ENCODE results near the gene ACACB.
"Not testable (repeated sequence)": the region's sequence is repeated elsewhere in the genome, so short reads cannot be mapped to it uniquely, and the experiment has no call there.

Gene ACACB

DNA sequence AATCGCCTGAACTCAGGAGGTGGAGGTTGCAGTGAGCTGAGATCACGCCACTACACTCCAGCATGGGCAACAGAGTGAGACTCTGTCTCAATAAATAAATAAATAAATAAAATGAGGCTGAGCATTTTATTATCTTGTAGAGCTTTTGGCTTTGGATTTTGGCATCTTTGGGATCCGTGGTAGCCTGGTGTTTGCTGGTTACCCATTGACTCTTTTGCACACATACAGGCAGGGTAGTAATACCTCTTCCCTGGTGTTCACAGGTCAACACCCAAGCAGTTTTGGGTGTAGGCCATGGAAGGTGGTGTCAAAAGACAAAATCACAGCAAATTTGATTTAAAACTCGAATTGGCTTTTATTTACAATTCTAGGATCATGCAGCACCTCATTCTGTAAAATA, 27.8 kb downstream of the ACACB start:
- no peak for DNase-seq

DNA sequence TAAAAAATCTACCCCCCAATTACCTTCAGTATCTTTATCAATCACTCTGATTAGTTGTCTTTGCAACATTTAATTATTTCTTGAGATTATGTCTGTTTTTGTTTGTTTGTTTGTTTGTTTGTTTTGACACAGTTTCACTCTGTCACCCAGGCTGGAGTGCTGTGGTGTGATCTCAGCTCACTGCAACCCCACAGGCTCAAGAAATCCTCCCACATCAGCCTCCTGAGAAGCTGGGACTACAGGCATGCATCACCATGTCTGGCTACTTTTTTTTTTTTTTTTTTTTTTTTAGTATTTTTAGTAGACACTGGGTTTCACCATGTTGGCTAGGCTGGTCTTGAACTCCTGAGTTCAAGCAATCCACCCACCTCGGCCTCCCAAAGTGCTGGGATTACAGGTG, 30.7 kb downstream of the ACACB start:
- not testable (repeated sequence) for DNase-seq

DNA sequence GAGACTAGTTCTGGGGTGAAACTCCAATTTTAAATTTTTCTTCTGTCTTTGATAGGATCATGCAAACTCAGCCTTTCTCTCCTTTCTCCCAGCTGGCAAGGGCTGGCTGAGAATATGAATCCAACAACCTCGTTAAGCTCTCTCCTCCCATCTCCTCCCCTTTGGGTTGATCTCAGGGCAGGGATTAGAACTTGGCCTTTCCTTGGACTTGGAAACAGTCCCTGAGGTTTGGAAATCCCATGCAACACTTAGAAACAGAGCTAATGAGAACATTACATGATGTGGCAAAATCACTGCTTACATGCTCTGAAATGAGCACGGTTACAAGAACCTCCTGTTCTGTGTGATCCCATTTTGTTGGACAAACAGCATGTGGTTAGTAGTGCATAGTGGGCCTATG, 31.6 kb downstream of the ACACB start:
- no peak for DNase-seq

DNA sequence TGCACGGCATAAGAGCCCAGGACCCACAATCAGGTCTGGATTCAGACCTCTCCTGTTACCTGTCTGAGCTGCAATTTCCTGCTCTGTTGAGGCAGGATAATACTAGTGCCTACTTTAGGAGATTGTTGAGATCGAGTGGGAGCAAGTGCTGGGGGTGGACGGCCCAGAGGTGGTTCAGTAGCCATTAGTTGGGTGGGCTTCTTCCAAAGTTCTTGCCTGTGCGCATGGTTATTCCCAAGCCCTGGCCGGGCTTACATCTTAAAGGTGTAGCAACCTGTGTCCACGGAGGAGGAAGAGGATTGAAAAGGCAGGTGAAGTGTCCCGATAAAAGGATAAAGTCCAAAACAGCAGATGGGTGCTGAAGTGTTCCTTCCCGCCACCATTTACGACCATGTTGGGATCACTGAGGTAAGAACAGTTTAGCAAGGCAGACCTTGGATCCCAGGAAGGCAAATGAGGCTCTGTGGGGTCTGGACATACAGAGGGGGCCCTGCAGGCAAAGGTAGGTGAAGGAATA, 33.8 kb downstream of the ACACB start:
- no peak for DNase-seq

DNA sequence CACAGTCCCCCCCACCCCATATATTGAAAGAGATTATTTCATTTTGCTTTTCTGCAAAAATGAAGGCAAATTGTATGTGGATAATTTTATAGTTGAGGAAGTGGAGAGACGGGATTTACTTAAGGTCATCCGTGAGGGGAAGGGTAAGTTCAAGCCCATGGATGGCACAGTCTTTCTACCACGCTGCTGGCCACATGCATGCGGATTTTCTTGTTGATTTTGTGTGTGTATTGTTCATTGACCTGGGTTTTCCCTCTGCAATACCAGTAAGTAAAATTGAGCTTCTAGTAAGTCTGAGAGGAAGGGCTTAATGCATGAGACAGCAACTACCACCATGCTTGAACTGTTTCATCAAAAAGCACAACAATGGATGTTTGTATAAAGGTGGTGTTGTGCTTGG, 35.1 kb downstream of the ACACB start:
- no peak for DNase-seq

DNA sequence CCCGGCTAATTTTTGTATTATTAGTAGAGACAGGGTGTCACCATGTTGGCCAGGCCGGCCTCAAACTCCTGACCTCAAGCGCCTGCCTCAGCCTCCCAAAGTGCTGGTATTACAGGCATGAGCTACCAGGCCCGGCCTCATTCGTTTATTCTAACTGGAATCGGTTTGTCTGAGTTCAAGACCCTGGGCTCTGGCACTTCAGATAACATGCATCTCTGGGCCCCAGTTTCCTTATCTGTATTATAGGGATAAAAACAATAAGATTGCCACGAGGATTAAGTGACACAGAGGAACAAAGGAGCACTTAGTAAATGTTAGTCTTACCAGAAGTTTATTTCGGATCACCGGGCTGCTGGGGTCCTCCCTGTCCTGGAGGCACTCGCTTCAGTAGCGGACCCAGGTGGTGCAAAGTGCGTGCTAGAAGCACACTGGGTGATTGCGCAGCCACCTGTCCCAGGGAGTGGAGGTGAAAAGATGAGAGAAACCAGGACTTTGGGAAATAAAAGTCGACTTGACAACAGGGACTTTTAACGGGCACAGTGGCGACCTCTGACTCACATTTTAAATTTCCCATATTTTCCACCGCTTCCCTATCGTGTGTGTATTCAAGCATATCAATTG, 37.5 kb downstream of the ACACB start:
- DNase-seq = peak; percentile 68

DNA sequence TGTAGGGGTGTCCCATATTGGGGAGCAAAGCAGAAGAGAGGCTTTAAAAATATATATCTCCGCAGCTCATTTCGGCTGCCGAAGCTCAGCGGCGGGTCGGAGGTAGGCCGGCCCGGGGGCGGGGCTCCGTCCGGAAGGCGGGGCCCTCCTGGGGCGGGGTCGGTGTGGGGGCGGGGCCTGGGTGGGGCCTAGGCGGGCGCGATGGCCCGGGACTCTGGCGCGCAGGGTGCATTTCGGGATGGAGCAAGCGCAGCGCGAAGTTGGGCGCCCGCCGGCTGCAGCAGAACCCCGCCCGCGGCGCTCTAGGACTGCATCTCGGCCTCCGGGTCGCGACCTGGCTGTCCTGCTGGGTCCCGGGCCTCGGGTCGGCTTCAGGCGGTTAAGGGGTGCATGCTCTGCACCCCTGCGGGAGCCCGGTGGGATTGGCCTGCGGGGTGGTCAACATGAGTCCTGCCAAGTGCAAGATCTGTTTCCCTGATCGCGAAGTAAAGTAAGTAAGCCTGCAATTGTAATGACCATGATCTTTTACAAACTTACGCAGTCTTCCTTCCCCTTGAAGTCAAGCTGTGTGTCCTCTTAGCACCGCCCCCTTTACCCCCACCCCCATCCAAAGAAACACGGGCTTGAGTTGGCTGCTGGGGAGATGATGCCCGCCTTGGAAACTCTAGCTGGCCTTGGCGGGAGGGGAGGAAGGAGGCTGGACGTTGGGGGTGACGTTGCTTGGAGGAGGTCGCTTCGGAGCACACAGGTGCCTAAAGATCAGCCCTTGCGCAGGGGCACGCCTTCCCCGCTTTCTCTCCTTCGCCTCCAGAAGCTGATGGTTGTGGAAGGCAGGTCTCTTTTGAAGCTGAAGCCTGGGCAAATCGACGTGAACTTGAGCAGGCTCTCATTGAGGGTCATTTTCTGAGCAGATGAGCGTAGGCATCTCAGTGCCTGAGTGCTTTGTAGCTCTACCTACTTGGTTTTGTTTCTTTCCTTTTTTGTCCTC, 38.4 kb downstream of the ACACB start:
- peak; percentile 88 for DNase-seq

DNA sequence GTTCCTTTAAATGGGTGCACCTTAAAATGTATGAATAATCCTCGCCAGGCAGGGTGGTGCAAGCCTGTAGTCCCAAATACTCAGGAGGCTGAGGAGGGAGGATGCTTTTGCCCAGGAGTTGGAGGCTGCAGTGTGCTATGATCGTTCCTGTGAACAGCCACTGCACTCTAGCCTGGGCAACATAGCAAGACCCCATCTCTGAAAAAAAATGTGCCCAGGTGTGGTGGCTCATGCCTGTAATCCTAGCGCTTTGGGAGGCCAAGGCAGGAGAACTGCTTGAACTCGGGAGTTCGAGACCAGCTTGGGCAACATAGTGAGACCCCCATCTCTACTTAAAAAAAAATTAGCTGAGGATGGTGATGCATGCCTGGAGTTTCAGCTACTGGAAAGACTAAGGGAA, 39.6 kb downstream of the ACACB start:
- DNase-seq = no peak

DNA sequence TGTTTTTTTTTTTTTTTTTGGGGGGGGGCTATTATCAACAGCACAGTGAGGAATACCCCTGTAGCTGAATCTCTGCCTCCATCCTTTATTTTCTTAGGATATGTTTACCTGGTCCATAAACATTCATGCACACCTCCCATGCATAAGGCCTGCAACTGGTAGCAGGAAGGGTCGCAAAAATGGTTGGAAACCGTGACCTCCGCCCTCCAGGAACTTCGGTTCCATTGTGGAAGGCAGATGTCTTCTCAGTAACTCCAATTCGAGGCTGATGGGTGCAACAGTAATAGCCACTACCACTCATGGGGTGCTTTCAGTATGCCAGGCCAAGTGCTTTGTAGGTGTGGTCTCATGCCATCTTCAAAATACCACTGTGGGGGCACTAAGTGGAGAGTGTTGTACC, 40.2 kb downstream of the ACACB start:
- no peak for DNase-seq

DNA sequence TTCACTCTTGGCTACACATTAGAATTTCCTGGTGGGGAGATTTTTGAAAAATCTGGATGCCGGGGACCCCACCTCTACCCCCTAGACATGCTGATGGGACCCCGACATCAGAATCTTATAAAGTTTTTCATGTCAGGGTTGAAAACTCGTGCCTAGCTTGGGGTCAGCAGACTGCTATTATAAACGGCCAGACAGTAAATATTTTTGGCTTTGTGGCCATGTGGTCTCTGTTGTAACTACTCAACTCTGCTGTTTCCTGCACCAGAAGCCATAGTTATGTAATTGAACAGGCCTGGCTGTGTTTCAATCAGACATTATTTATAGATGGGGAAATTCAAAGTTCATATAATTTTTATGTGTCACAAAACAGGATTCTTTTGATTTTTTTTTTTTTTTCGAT, 41.6 kb downstream of the ACACB start:
- no peak for DNase-seq

DNA sequence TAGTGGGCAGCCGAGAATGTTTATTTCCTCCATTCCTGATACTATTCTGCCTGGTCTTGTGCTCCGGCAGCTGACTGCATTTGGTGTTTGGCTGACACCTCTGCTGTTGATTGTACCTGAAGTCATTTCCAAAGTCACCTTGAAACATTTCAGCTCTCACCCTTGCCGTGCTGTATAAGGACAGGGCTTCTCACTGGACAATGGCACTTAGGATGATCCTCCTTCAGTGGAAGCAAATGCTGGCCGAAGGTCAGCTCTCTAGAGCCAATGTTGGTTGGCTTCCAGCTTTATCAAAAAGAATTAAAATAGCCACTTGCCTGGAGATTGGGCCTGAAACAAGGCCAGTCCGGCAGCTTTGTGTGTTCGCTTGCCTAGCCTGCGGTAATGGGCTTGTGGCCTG, 44.0 kb downstream of the ACACB start:
- no peak for DNase-seq

DNA sequence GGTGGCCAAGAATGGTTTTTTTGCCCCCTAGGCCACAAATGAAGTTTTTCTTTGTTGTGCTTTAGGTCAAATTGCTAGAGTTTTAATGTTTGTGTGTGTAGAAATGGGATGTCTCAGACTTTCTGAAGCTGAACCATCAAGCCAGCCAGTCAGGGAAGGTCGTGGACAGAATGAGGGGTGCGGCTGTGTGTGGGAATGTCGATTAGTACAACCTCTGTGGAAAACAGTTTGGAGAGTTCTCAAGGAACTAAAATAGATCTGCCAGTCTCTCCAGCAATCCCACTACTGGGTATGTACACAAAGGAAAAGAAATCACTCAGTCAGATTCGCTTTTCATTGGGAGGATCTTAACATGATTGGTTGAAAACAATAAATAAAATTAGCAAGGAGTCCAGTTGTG, 44.5 kb downstream of the ACACB start:
- no peak for DNase-seq

DNA sequence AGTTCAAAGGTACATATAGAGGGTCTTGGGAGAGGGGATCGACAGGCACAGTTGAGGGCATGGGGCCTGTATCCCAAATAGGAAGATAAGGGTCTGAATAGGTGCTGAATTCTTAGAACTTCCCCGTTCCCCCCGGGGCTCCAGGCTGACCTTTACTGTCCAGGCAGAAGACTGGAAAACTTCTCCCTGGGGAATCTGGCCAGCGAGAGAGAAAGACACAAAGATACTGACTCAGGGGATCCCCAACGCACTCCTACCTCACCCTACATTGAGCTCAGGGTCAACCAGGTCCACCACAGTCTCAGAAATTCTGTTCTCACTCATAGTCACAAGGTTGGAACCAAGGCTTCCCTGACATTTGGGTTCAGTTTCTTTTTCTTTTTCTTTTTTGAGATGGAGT, 46.2 kb downstream of the ACACB start:
- no peak for DNase-seq

DNA sequence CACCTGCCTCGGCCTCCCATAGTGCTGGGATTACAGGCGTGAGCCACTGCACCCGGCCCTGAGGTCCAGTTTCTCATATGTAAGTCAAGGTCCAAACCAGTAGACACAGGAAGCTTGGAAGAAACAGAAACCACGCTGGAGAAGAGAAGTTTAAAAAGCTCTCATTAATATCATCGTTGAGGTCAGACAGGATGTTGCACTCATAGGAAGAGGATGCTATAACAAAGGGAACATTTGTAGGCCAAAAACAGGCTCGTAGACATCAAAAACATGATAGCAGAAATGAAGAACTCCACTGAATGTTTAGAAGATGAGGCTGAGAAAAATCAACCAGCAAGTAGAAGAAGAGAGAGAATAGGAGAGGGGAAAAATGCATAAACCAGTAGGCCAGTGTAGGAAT, 46.8 kb downstream of the ACACB start:
- no peak for DNase-seq

DNA sequence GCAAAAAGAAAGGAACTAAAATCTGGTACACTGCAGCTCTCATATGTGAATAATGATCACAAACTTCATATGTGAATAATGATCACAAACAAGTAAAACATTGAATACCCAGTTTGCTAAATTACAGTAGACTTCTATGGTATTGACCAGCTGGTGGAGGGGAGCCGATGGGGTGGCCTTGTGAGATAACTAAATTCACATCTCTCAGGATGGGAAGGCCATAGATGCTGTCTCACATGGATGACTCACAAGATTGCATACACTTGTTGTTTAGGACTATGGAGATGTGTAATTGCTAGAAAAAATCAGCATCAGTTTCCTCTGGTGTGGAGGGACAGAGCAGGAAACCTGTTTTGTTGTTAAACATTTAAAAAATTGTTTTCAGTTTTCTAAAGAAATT, 49.2 kb downstream of the ACACB start:
- DNase-seq = no peak

DNA sequence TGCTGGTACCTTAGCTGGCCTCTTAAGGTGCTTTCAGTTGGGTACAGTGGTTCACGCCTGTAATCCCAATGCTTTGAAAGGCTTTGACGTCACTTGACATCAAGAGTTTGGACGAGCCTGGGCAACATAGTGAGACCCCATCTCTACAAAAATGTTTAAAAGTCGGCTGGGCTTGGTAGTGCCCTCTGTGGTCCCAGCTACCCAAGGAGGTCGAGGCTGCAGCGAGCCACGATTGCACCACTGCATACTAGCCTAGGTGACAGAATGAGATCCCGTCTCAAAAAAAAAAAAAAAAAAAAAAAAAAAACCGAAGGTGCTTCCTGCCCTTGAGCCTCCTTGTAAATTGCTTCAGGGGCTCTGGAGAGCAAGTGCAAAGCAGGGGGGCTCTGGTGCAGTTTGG, 50.0 kb downstream of the ACACB start:
- DNase-seq = no peak

DNA sequence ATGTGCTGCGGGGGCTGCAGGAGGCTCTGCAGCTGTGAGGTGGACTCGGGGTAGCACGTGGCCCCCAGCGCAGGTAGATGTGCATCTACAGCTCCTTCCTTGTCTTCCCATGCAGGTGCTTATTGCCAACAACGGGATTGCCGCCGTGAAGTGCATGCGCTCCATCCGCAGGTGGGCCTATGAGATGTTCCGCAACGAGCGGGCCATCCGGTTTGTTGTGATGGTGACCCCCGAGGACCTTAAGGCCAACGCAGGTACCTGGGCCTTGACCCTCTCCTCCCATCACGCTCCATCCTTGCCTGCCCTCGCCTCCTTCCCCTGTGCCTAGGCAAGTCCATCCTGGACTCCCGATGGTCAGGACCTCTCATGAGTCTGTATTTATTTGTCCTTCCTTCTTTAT, 51.4 kb downstream of the ACACB start:
- no peak for DNase-seq

DNA sequence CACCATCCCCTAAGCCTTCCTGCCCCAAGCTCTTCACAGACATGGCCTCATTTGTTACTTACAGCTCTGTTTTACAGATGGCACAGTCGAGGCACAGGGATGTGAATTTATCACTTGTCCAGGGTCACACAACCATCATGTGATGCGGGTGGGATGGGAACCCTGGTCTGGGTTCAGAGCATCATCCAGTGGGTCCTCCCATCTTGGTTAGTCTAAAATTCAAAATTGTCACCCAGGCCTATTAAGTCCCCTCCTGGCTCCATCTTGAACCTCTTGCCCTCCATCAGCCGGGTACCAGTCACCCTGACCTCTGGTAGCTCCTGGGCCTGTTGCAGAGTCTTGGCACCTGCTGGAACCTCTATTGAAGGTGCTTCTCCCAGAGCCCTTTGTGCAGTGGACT, 52.9 kb downstream of the ACACB start:
- DNase-seq = no peak

DNA sequence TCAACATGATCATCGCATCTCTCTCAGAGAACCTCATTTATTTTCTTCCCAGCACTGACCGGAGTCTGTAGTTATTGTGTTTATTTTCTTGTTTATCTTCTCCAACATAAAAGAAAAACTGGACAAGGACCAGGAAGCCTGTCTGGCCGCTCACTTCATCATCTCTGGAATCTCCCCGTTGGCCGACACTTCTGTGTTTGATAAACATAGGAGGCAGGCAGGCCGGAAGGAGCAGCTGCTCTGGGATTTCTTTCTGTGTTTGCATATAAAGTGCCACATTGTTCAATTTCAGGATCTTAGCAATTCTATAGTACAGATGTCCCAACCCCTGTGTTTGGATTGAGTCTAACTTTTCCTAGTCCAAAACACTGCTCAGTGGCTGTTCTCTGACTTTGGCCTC, 53.3 kb downstream of the ACACB start:
- DNase-seq = no peak

DNA sequence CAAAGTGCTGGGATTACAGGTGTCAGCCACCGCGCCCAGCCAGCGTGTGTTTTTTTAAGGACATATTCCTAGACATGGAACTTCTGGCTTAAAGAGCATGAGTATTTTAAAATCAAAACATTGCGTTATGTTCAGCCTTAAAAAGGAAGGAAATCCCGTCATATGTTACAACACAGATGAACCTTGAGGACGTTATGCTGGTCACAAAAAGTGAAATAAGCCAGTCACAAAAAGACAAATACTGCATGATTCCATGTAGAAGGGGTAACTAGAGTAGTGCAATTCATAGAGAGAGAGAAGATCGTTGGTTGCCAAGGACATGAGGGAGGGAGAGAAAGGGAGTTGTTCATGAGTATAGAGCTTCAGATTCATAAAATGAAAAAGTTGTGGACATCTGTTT, 53.9 kb downstream of the ACACB start:
- peak; percentile 14 for DNase-seq

DNA sequence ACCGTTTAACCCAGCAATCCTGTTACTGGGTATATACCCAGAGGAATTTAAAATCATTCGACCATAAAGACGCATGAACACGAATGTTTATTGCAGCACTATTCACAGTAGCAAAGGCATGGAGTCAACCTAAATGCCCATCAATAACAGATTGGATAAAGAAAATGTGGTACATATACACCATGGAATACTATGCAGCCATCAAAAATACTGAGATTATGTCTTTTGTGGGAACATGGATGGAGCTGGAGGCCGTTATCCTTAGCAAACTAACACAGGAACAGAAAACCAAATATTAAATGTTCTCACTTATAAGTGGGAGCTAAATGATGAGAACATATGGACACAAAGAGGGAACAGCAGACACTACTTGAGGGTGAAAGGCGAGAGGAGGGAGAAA, 56.4 kb downstream of the ACACB start:
- not testable (repeated sequence) for DNase-seq

DNA sequence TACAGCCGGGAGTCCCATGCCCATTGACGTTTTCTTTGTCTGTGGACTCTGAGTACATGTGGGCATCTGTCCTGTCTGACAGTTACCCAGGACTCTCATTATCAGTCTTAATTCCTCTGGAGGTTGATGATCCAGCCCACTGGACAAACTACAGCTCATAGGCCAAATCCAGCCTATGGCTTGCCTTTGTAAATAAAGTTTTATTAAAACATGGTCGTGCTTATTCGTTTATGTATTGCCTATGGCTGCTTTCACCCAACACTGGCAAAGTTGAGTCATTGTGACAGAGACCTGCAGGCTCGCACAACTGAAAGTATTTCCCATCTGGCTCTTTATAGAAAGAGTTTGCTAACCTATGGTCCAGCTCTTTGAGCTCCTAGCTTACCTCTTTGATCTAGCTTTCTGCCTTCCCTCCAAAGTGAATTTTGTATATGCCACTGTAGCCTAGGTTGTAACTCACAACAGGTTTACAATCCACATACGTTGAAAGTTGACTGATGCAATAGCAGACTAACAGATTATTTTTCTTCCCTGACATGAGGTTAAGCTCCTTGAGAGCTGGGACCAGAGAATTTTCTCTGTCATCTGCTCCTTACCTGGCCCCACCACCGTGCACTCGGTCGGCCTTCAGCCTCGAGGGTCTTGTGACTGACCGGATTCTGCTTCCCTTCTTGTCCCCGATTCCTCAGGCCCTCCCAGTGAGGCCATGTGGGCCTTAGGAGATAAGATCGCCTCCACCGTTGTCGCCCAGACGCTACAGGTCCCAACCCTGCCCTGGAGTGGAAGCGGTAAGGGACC, 57.3 kb downstream of the ACACB start:
- DNase-seq = no peak

DNA sequence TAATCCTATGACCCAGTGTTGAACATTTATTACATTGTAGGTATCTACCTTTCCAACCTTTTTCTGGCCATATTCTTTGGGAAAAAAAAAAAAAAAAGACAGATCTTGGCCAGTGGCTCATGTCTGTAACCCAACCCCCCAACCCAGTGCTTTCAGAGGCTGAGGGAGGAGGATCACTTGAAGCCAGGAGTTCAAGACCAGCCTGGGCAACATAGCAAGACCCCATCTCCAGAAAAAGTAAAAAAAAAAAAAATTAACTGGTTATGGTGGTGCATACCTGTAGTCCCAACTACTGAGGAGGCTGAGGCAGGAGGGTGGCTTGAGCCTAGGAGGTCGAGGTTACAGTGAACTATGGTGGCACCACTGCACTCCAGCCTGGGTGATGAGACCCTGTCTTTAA, 58.1 kb downstream of the ACACB start:
- no peak for DNase-seq

All from hematopoietic multipotent progenitor cell treated with erythropoietin and hydrocortisone succinate and interleukin-3 and kit ligand, for 6 days (in vitro differentiated cells).